ENCODE data around the gene AGAP1. TPM values are rescaled to one million over a fixed set of nuclear protein-coding genes. Genes with fewer than 3 reads are reported as not detected.

The AGAP1 gene
- total RNA-seq, 2 donors from 2014 or later: 19.1 to 20.8 TPM

- DNase-seq (ENCODE audit: low spot score) (no peak), ATAC-seq (ENCODE audit: insufficient number of reproducible peaks, low FRiP score, low read depth) (no peak)
- Histone ChIP-seq H3K4me3 (no peak overlapping the region), H3K27ac (no peak overlapping the region), H3K9me3 (no peaks in the 10 kb centered on the region), H3K36me3 (peaks cover 7% of the 10 kb centered on the region), H3K4me1 (ENCODE audit: control insufficient read depth in 1 of 2, low read depth in 2 of 2) (no peaks in the 10 kb centered on the region), H3K27me3 (replicated peaks; ENCODE audit: insufficient read depth) (no peaks in the 10 kb centered on the region)
- no peak for TF ChIP-seq CTCF (IDR thresholded peaks at IDR 0.05)
Measured at GRCh38 chr2:235970204-235971040, 476.6 kb downstream of the AGAP1 start.

DNA sequence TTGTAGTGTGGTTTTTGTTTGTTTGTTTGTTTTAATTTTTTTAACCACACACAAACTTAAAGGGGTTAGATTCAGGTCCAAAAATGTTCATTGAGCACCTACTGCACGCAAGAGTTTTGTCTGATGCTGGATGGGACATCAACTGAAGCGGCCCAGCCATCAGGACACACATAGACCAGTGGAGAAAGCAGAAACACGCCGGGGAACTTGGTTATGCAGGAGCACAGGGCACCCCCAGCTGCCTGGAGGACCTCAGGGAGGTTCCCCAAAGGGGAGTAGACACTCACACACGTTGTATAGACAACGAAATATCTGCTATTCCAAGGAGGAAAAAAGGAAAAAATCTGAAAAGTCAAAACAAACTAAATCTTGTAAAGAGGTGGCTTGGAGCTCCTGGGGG, 482.7 kb downstream of the AGAP1 start:
- H3K4me3 ChIP-seq: no peak overlapping the region
- ATAC-seq (ENCODE audit: insufficient number of reproducible peaks, low FRiP score, low read depth): no peak
- H3K27me3 ChIP-seq (replicated peaks; ENCODE audit: insufficient read depth): no peaks in the 10 kb centered on the region
- H3K36me3 ChIP-seq: no peaks in the 10 kb centered on the region
- DNase-seq (ENCODE audit: low spot score): no peak
- H3K4me1 ChIP-seq (ENCODE audit: control insufficient read depth in 1 of 2, low read depth in 2 of 2): no peaks in the 10 kb centered on the region
- no peak overlapping the region for H3K27ac ChIP-seq
- TF ChIP-seq CTCF (IDR thresholded peaks at IDR 0.05): no peak
- H3K9me3 ChIP-seq: no peaks in the 10 kb centered on the region

DNA sequence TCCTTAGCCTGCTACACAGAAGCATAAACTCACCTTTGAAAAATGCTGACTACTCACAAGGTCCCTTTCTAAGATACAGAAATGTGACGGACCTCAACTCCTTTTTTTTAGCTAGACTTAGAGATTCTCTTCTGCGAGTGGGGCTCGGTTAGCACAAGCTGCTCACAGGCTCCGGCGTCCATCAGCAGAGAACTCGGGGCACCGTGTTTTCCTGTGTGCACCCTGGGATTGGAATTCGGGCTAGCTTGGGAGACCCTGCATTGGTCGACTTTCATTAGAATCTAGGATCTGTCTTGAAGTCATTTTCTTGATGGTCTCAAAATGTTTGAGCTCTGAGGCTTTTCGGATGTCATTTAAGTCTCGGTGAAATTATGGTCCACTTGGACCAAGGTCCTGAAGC, 483.1 kb downstream of the AGAP1 start:
- TF ChIP-seq CTCF (IDR thresholded peaks at IDR 0.05): no peak
- Histone ChIP-seq H3K9me3 (no peaks in the 10 kb centered on the region), H3K4me1 (ENCODE audit: control insufficient read depth in 1 of 2, low read depth in 2 of 2) (no peaks in the 10 kb centered on the region), H3K36me3 (no peaks in the 10 kb centered on the region), H3K4me3 (no peak overlapping the region), H3K27me3 (replicated peaks; ENCODE audit: insufficient read depth) (no peaks in the 10 kb centered on the region), H3K27ac (no peak overlapping the region)
- no peak for ATAC-seq (ENCODE audit: insufficient number of reproducible peaks, low FRiP score, low read depth)
- no peak for DNase-seq (ENCODE audit: low spot score)

DNA sequence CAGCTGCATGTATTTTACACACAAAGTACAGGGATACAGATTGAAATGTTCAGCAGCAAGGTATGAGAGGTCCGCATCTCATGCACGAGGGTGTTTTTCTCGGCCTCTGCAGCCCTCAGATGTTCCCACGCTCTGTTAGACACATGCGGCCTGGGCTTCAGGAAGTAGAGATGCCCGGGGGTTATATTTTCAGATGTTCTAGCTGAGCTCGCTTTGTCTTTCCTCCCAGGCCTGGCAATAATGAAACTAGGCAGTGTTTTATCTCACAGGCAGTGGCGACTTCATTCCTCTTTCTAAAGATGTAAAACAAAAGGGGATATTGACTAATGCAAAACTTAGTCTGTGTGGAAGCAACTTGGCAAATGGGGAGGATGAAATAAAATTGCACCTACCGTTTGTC, 483.6 kb downstream of the AGAP1 start:
- H3K9me3 ChIP-seq: no peaks in the 10 kb centered on the region
- H3K36me3 ChIP-seq: no peaks in the 10 kb centered on the region
- no peak overlapping the region for H3K4me3 ChIP-seq
- no peak for ATAC-seq (ENCODE audit: insufficient number of reproducible peaks, low FRiP score, low read depth)
- no peak for DNase-seq (ENCODE audit: low spot score)
- H3K4me1 ChIP-seq (ENCODE audit: control insufficient read depth in 1 of 2, low read depth in 2 of 2): no peaks in the 10 kb centered on the region
- H3K27ac ChIP-seq: no peak overlapping the region
- no peak for TF ChIP-seq CTCF (IDR thresholded peaks at IDR 0.05)
- no peaks in the 10 kb centered on the region for H3K27me3 ChIP-seq (replicated peaks; ENCODE audit: insufficient read depth)

GRCh38 chr2:235978022-235978421, 484.2 kb downstream of the AGAP1 start:
- Histone ChIP-seq H3K36me3 (no peaks in the 10 kb centered on the region), H3K27ac (no peak overlapping the region), H3K27me3 (replicated peaks; ENCODE audit: insufficient read depth) (no peaks in the 10 kb centered on the region), H3K4me3 (no peak overlapping the region), H3K4me1 (ENCODE audit: control insufficient read depth in 1 of 2, low read depth in 2 of 2) (no peaks in the 10 kb centered on the region), H3K9me3 (no peaks in the 10 kb centered on the region)
- DNase-seq (ENCODE audit: low spot score) (no peak), ATAC-seq (ENCODE audit: insufficient number of reproducible peaks, low FRiP score, low read depth) (no peak)
- TF ChIP-seq CTCF (IDR thresholded peaks at IDR 0.05): no peak

Measured in thoracic aorta (tissue), 2 donors.